H9 (cell line): ENCODE results near the gene CDK6. TPM values are rescaled to one million over a fixed set of nuclear protein-coding genes. Genes with fewer than 3 reads are reported as not detected.

Experiments
- DNase-seq: peaks from one replicate; pipeline ENCODE4 v3.0.0-alpha.2; 2017
- H2AFZ ChIP-seq: one replicate; pipeline ENCODE4 v1.6.1; 2013; ENCODE audit warnings: mild to moderate bottlenecking, low read length, control low read depth, moderate library complexity
- H2AK5ac ChIP-seq: 2 replicates; pipeline ENCODE4 v1.6.1; 2013; ENCODE audit warnings: low read length, control low read depth, mixed read lengths; ENCODE audit not compliant: insufficient read length
- H2BK120ac ChIP-seq: one replicate; pipeline ENCODE4 v1.6.1; 2013; ENCODE audit warnings: low read depth, mild to moderate bottlenecking, low read length, control low read depth, inconsistent platforms; ENCODE audit not compliant: poor library complexity, severe bottlenecking
- H2BK12ac ChIP-seq: 2 replicates; pipeline ENCODE4 v1.6.1; 2013; ENCODE audit warnings: low read length, control low read depth, mixed read lengths, low read depth; ENCODE audit not compliant: insufficient read length
- H2BK15ac ChIP-seq: 2 replicates; pipeline ENCODE4 v1.6.1; 2013; ENCODE audit warnings: low read depth, low read length, control low read depth
- H2BK20ac ChIP-seq: one replicate; pipeline ENCODE4 v1.6.1; 2013; ENCODE audit warnings: low read depth, mild to moderate bottlenecking, low read length, control low read depth, inconsistent platforms; ENCODE audit not compliant: poor library complexity, severe bottlenecking
- H2BK5ac ChIP-seq: 2 replicates; pipeline ENCODE4 v1.6.1; 2013; ENCODE audit warnings: low read length, control low read depth, mixed read lengths; ENCODE audit not compliant: insufficient read length
- H3K14ac ChIP-seq: 2 replicates; pipeline ENCODE4 v1.6.1; 2013; ENCODE audit warnings: low read length, control low read depth; ENCODE audit not compliant: insufficient read depth
- H3K18ac ChIP-seq: 2 replicates; pipeline ENCODE4 v1.6.1; 2013; ENCODE audit warnings: low read depth, mild to moderate bottlenecking, mixed read lengths, low read length, control low read depth; ENCODE audit not compliant: insufficient read length
- H3K23ac ChIP-seq: 2 replicates; pipeline ENCODE4 v1.6.1; 2013; ENCODE audit warnings: low read length, control low read depth, mixed read lengths, low read depth; ENCODE audit not compliant: insufficient read length
- H3K23me2 ChIP-seq: 2 replicates; pipeline ENCODE4 v1.6.1; 2013; ENCODE audit warnings: low read depth, mild to moderate bottlenecking, mixed read lengths, low read length, control low read depth; ENCODE audit not compliant: insufficient read length, poor library complexity, severe bottlenecking
- H3K27ac ChIP-seq: 2 replicates; pipeline ENCODE4 v1.5.1; 2013; ENCODE audit warnings: low read length, control low read depth, mixed read lengths, low read depth; ENCODE audit not compliant: insufficient read length
- H3K27me3 ChIP-seq: 2 replicates; pipeline ENCODE4 v1.6.1; 2013; ENCODE audit warnings: low read length, control low read depth, inconsistent platforms; ENCODE audit not compliant: insufficient read depth
- H3K4ac ChIP-seq: 2 replicates; pipeline ENCODE4 v1.6.1; 2013; ENCODE audit warnings: low read depth, mild to moderate bottlenecking, control low read depth, inconsistent platforms, low read length, moderate library complexity
- H3K4me1 ChIP-seq: 2 replicates; pipeline ENCODE4 v1.6.1; 2013; ENCODE audit warnings: low read length, control low read depth, inconsistent platforms; ENCODE audit not compliant: insufficient read depth
- H3K4me2 ChIP-seq: 2 replicates; pipeline ENCODE4 v1.6.1; 2013; ENCODE audit warnings: low read length, control low read depth, mixed read lengths; ENCODE audit not compliant: insufficient read length, insufficient read depth
- H3K56ac ChIP-seq: 2 replicates; pipeline ENCODE4 v1.6.1; 2013; ENCODE audit warnings: low read depth, mild to moderate bottlenecking, mixed read lengths, low read length, control low read depth; ENCODE audit not compliant: insufficient read length
- H3K79me1 ChIP-seq: 2 replicates; pipeline ENCODE4 v1.6.1; 2013; ENCODE audit warnings: low read depth, mild to moderate bottlenecking, moderate library complexity, low read length, control low read depth, inconsistent platforms; ENCODE audit not compliant: insufficient read depth, poor library complexity, severe bottlenecking
- H3K79me2 ChIP-seq: 2 replicates; pipeline ENCODE4 v1.6.1; 2013; ENCODE audit warnings: low read length, control low read depth, inconsistent platforms; ENCODE audit not compliant: insufficient read depth
- H3K9ac ChIP-seq: 2 replicates; pipeline ENCODE4 v1.6.1; 2013; ENCODE audit warnings: low read length, control low read depth, mixed read lengths; ENCODE audit not compliant: insufficient read length; ENCODE audit errors: extremely low read depth
- H3K9me3 ChIP-seq: one replicate; pipeline ENCODE4 v1.6.1; 2013; ENCODE audit warnings: low read depth, low read length, inconsistent platforms; ENCODE audit not compliant: control insufficient read depth
- H3T11ph ChIP-seq: one replicate; pipeline ENCODE4 v1.6.1; 2013; ENCODE audit warnings: mild to moderate bottlenecking, low read length, control low read depth, inconsistent platforms
- H4K20me1 ChIP-seq: one replicate; pipeline ENCODE4 v1.6.1; 2013; ENCODE audit not compliant: control insufficient read depth, insufficient read length, insufficient read depth
- H4K5ac ChIP-seq: 2 replicates; pipeline ENCODE4 v1.6.1; 2013; ENCODE audit warnings: low read depth, mild to moderate bottlenecking, mixed read lengths, low read length, control low read depth; ENCODE audit not compliant: insufficient read length
- H4K8ac ChIP-seq: replicated peaks from 2 replicates; pipeline ENCODE4 v1.6.1; 2013; ENCODE audit warnings: low read length, control low read depth, mixed read lengths, low read depth; ENCODE audit not compliant: insufficient read length
- H4K91ac ChIP-seq: 2 replicates; pipeline ENCODE4 v1.6.1; 2013; ENCODE audit warnings: low read depth, mild to moderate bottlenecking, moderate library complexity, mixed read lengths, low read length, control low read depth; ENCODE audit not compliant: insufficient read length
- H3K27ac Mint-ChIP-seq, 3 experiments: 2 replicates in 2 of 3; 3 replicates in 1 of 3; pipeline ENCODE4 v1.8.0; 2020 to 2021; ENCODE audit warnings: mixed read lengths in 3 of 3, mild to moderate bottlenecking in 1 of 3, moderate library complexity in 1 of 3
- H3K27me3 Mint-ChIP-seq: 2 replicates; pipeline ENCODE4 v1.8.0; 2021; ENCODE audit warnings: low read depth, mild to moderate bottlenecking, moderate library complexity, mixed read lengths
- H3K36me3 Mint-ChIP-seq, 3 experiments: 2 replicates in 2 of 3; 3 replicates in 1 of 3; pipeline ENCODE4 v1.8.0; 2020 to 2021; ENCODE audit warnings: low read depth in 3 of 3, mixed read lengths in 3 of 3; ENCODE audit not compliant: insufficient read depth in 1 of 3
- H3K4me1 Mint-ChIP-seq, 2 experiments: 2 replicates each; pipeline ENCODE4 v1.8.0; 2020; ENCODE audit warnings: mixed read lengths in 2 of 2
- H3K4me3 Mint-ChIP-seq, 2 experiments: 2 replicates in 1 of 2; 3 replicates in 1 of 2; pipeline ENCODE4 v1.8.0; 2020 to 2021; ENCODE audit warnings: mild to moderate bottlenecking in 2 of 2, mixed read lengths in 2 of 2, moderate library complexity in 1 of 2
- H3K9me3 Mint-ChIP-seq, 2 experiments: 2 replicates in 1 of 2; 3 replicates in 1 of 2; pipeline ENCODE4 v1.8.0; 2020; ENCODE audit warnings: mild to moderate bottlenecking in 2 of 2, mixed read lengths in 2 of 2, moderate library complexity in 1 of 2
- CTCF ChIP-seq: fragments of 200-600 bp; sonication (generic); conservative IDR thresholded peaks from 3 replicates; pipeline ENCODE4 v1.8.0; 2021; ENCODE audit warnings: antibody characterized with exemption, mild to moderate bottlenecking
- WGBS: extraction: QIAGEN DNeasy Blood & Tissue Kit; methylation state at CpG from one replicate; pipeline ENCODE4 v1.1.7; 2013; ENCODE audit warnings: missing lambda C conversion rate, low lambda C conversion rate, mixed read lengths; ENCODE audit not compliant: insufficient read length; ENCODE audit errors: extremely low coverage; 5-methylcytosine and 5-hydroxymethylcytosine counted together
- total RNA-seq: library from RNA; stranded (reverse); gene quantifications from 2 replicates; pipeline ENCODE4 v1.2.1, GENCODE V29; 2021

The CDK6 gene
- total RNA-seq, 1 experiment from 2014 or later: 30.0 TPM

GRCh38 chr7:92823042-92823441 is 13.3 kb downstream of the CDK6 start:
- no peak overlapping the region for H3K14ac ChIP-seq
- H2BK5ac ChIP-seq: no peak overlapping the region
- H4K5ac ChIP-seq: no peak overlapping the region
- H3K18ac ChIP-seq: no peak overlapping the region
- no peak for TF ChIP-seq CTCF
- H3T11ph ChIP-seq: no peak overlapping the region
- H3K4me1 Mint-ChIP-seq: peaks cover 42 to 57% of the 10 kb centered on the region in 2 experiments
- no peaks in the 10 kb centered on the region for H3K27me3 Mint-ChIP-seq
- no peaks in the 10 kb centered on the region for H3K27me3 ChIP-seq
- H3K23me2 ChIP-seq: no peaks in the 10 kb centered on the region
- H2AFZ ChIP-seq: no peak overlapping the region
- no peak overlapping the region for H4K8ac ChIP-seq
- no peaks in the 10 kb centered on the region; the same call in 1 of the 2 replicates for H3K79me2 ChIP-seq
- no peaks in the 10 kb centered on the region for H4K20me1 ChIP-seq
- H3K27ac Mint-ChIP-seq: 0 out of 7 replicates have a peak overlapping the region, but pooled peaks of 1 of the 3 experiments have one; percentile 47
- no peak overlapping the region for H2BK15ac ChIP-seq
- 0 out of 5 replicates have a peak, but pooled peaks cover 0 to 6% of the 10 kb centered on the region in 2 experiments for H3K9me3 Mint-ChIP-seq
- H3K4ac ChIP-seq: no peak overlapping the region
- H2BK120ac ChIP-seq: no peak overlapping the region
- H3K9ac ChIP-seq: no peak overlapping the region
- no peaks in the 10 kb centered on the region for H3K9me3 ChIP-seq
- no peak overlapping the region for H2BK20ac ChIP-seq
- H2AK5ac ChIP-seq: no peak overlapping the region
- DNase-seq: no peak
- peaks cover 0 to 9% (median 4%) of the 10 kb centered on the region in 3 experiments; a peak in 4 of 7 replicates for H3K36me3 Mint-ChIP-seq
- H3K4me2 ChIP-seq: no peak overlapping the region
- no peak overlapping the region for H3K27ac ChIP-seq
- H3K4me3 Mint-ChIP-seq: no peak overlapping the region
- peaks cover 3% of the 10 kb centered on the region; the same call in 1 of the 2 replicates for H3K4me1 ChIP-seq
- no peaks in the 10 kb centered on the region for H3K79me1 ChIP-seq
- no CpG with 5 or more reads among the region's 1 CpG for WGBS
- H3K56ac ChIP-seq: no peak overlapping the region
- no peak overlapping the region for H2BK12ac ChIP-seq
- H4K91ac ChIP-seq: no peak overlapping the region
- no peak overlapping the region for H3K23ac ChIP-seq
